SU-DHL-6 (cell line): Measurements from ENCODE around the gene ORAI3.

ENCODE experiments used
- H2AFZ ChIP-seq: fragments of 200-600 bp; sonication (generic); 2 replicates; pipeline ENCODE4 v1.6.1; 2014; ENCODE audit warnings: low read depth, mild to moderate bottlenecking, moderate library complexity, mixed read lengths, antibody characterized with exemption, low read length; ENCODE audit not compliant: severe bottlenecking
- H3F3A ChIP-seq: fragments of 200-600 bp; shearing (Covaris generic); 2 replicates; pipeline ENCODE4 v1.6.0; 2016; ENCODE audit warnings: antibody characterized with exemption, mild to moderate bottlenecking; ENCODE audit not compliant: insufficient read depth
- H3K27ac ChIP-seq: fragments of 200-600 bp; sonication (generic); 2 replicates; pipeline ENCODE4 v1.5.1; 2016; ENCODE audit warnings: low read depth, mild to moderate bottlenecking, low read length, moderate library complexity, mixed read lengths
- H3K27me3 ChIP-seq: fragments of 200-600 bp; sonication (generic), shearing (Covaris generic); 2 replicates; pipeline ENCODE4 v1.6.0; 2014; ENCODE audit warnings: mild to moderate bottlenecking, low read length
- H3K36me3 ChIP-seq: fragments of 200-600 bp; sonication (generic); 2 replicates; pipeline ENCODE4 v1.6.1; 2014; ENCODE audit warnings: mild to moderate bottlenecking, low read length, mixed read lengths
- H3K4me2 ChIP-seq: fragments of 300-600, 200-600 bp; shearing (Covaris generic), sonication (generic); 2 replicates; pipeline ENCODE4 v1.6.0; 2014; ENCODE audit warnings: low read length, low read depth, mild to moderate bottlenecking; ENCODE audit not compliant: poor library complexity, severe bottlenecking
- H3K4me3 ChIP-seq: fragments of 200-600 bp; sonication (generic); 2 replicates; pipeline ENCODE4 v1.5.1; 2014; ENCODE audit warnings: antibody characterized with exemption, low read length, mild to moderate bottlenecking, mixed read lengths; ENCODE audit not compliant: insufficient read depth, poor library complexity, severe bottlenecking
- H3K79me2 ChIP-seq: fragments of 200-600 bp; sonication (generic); 2 replicates; pipeline ENCODE4 v1.6.1; 2014; ENCODE audit warnings: mild to moderate bottlenecking, low read length, moderate library complexity; ENCODE audit not compliant: insufficient read depth
- H3K9ac ChIP-seq: fragments of 200-600 bp; sonication (generic); 2 replicates; pipeline ENCODE4 v1.7.0; 2014; ENCODE audit warnings: mild to moderate bottlenecking, low read length
- H3K9me2 ChIP-seq: fragments of 200-600 bp; sonication (generic); replicated peaks from 2 replicates; pipeline ENCODE4 v1.6.1; 2014; ENCODE audit warnings: low read length; ENCODE audit not compliant: insufficient read depth
- H3K9me3 ChIP-seq: fragments of 200-600 bp; sonication (generic); 2 replicates; pipeline ENCODE4 v1.6.1; 2014; ENCODE audit warnings: low read length, mixed read lengths; ENCODE audit not compliant: insufficient read depth
- H4K20me1 ChIP-seq: fragments of 200-600 bp; sonication (generic); 2 replicates; pipeline ENCODE4 v1.6.1; 2014; ENCODE audit warnings: low read depth, mild to moderate bottlenecking, antibody characterized with exemption, low read length, moderate library complexity, mixed read lengths
- CTCF ChIP-seq: fragments of 200-600 bp; sonication (generic); IDR thresholded peaks from one replicate; pipeline ENCODE4 v1.5.1; 2017; ENCODE audit warnings: antibody characterized with exemption, mild to moderate bottlenecking, low read length, moderate library complexity; ENCODE audit not compliant: insufficient read depth, poor library complexity, severe bottlenecking
- EZH2phosphoT487 ChIP-seq: fragments of 200-600 bp; sonication (generic), shearing (Covaris generic); conservative IDR thresholded peaks from 2 replicates; pipeline ENCODE4 v1.6.1; 2018; ENCODE audit warnings: mild to moderate bottlenecking, antibody characterized with exemption, low read length, moderate library complexity, mixed read lengths

Gene ORAI3

GRCh38 chr16:30964574-30965226, 15.8 kb downstream of the ORAI3 start:
- H3K79me2 ChIP-seq, result no peaks in the 10 kb centered on the region; the same call in 1 of the 2 replicates
- H3K9me3 ChIP-seq, result no peaks in the 10 kb centered on the region
- H4K20me1 ChIP-seq, result no peaks in the 10 kb centered on the region
- H3K9me2 ChIP-seq, result no peaks in the 10 kb centered on the region
- H3K4me2 ChIP-seq, result no peak overlapping the region
- H3K27ac ChIP-seq, result no peak overlapping the region
- no peaks in the 10 kb centered on the region for H3F3A ChIP-seq
- H3K27me3 ChIP-seq, result no peaks in the 10 kb centered on the region
- H3K36me3 ChIP-seq, result peaks cover 13% of the 10 kb centered on the region; the same call in 1 of the 2 replicates
- H2AFZ ChIP-seq, result no peak overlapping the region
- no peak for TF ChIP-seq EZH2phosphoT487
- TF ChIP-seq CTCF, result no peak
- H3K4me3 ChIP-seq, result no peak overlapping the region
- no peak overlapping the region for H3K9ac ChIP-seq

GRCh38 chr16:30965436-30965835, 16.6 kb downstream of the ORAI3 start:
- Histone ChIP-seq H3K4me2 (no peak overlapping the region), H3F3A (no peaks in the 10 kb centered on the region), H3K9me3 (no peaks in the 10 kb centered on the region), H4K20me1 (no peaks in the 10 kb centered on the region), H3K36me3 (peaks cover 6% of the 10 kb centered on the region; the same call in 1 of the 2 replicates), H3K79me2 (no peaks in the 10 kb centered on the region; the same call in 1 of the 2 replicates), H3K27me3 (no peaks in the 10 kb centered on the region), H3K4me3 (no peak overlapping the region), H3K27ac (no peak overlapping the region), H2AFZ (no peak overlapping the region), H3K9me2 (no peaks in the 10 kb centered on the region), H3K9ac (no peak overlapping the region)
- no peak for TF ChIP-seq CTCF
- no peak for TF ChIP-seq EZH2phosphoT487

GRCh38 chr16:30966033-30966619, 17.3 kb downstream of the ORAI3 start:
- no peak overlapping the region for H3K4me3 ChIP-seq
- H3K36me3 ChIP-seq, result peaks cover 7% of the 10 kb centered on the region; the same call in 1 of the 2 replicates
- no peak for TF ChIP-seq EZH2phosphoT487
- no peak for TF ChIP-seq CTCF
- H3K9me2 ChIP-seq, result no peaks in the 10 kb centered on the region
- no peaks in the 10 kb centered on the region; the same call in 1 of the 2 replicates for H3K79me2 ChIP-seq
- no peak overlapping the region for H3K4me2 ChIP-seq
- no peaks in the 10 kb centered on the region for H3K9me3 ChIP-seq
- H3K9ac ChIP-seq, result no peak overlapping the region
- H3K27ac ChIP-seq, result no peak overlapping the region
- no peaks in the 10 kb centered on the region for H3F3A ChIP-seq
- no peak overlapping the region for H2AFZ ChIP-seq
- no peaks in the 10 kb centered on the region for H3K27me3 ChIP-seq
- no peaks in the 10 kb centered on the region for H4K20me1 ChIP-seq
